ENCODE results near the gene EFNA5.

DNA sequence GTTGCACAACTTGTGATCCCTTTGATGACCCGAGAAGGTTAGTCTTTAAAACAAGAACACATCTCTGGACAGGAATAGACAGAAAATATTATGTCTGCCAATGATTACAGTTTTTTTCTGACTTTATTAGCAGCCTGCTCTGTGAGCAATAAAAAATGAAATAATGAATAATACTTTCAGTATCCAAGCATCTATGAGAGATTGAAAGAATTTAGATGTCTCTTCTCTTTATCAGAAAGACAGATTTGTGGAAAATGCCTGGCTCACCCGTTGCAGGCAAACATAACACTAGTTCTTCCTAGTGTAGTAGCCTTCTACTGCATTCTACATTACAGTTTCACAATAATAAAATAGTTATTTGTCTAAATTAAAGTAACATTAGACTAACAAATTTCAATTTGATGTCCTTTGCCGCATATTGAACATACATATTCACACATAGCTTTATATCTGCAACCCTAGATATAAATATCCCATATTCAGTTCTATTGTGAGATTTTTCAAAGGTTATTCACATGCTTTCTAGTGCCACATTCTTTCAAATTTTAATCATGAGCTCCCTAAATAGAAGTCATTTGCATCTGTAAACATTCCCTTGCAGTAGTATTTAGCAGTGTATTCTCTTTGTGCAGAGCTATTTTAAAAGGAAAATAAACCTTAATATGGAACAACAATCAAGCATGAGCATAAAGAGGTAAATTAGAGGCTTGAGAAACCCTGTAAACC lies 267.3 kb downstream of the EFNA5 start:
- no peak for TF ChIP-seq POLR2A (IDR thresholded peaks at IDR 0.05)
- TF ChIP-seq, protein P1, sequence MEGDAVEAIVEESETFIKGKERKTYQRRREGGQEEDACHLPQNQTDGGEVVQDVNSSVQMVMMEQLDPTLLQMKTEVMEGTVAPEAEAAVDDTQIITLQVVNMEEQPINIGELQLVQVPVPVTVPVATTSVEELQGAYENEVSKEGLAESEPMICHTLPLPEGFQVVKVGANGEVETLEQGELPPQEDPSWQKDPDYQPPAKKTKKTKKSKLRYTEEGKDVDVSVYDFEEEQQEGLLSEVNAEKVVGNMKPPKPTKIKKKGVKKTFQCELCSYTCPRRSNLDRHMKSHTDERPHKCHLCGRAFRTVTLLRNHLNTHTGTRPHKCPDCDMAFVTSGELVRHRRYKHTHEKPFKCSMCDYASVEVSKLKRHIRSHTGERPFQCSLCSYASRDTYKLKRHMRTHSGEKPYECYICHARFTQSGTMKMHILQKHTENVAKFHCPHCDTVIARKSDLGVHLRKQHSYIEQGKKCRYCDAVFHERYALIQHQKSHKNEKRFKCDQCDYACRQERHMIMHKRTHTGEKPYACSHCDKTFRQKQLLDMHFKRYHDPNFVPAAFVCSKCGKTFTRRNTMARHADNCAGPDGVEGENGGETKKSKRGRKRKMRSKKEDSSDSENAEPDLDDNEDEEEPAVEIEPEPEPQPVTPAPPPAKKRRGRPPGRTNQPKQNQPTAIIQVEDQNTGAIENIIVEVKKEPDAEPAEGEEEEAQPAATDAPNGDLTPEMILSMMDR (IDR thresholded peaks at IDR 0.05): no peak

Measured in esophagus squamous epithelium (tissue), 4 donors.